Stimulated activated naive CD8-positive, alpha-beta T cell treated with anti-CD3 and anti-CD28 coated beads, Interleukin-15, amount 100 ng/mL, for 72 hours (primary cell): Measurements from ENCODE around the gene SAAL1.
A peak's percentile ranks its signal among the peaks of the same experiment; 100 is the strongest.

Experiments
- ATAC-seq: fragments of 150-1000 bp; cut with Tn5 transposase; 2 replicates; pipeline ENCODE4 v1.10.0; 2021; ENCODE audit warnings: mild to moderate bottlenecking, moderate library complexity
- DNase-seq, 2 donors: peaks; one replicate each; pipeline ENCODE4 v3.0.0; 2021 to 2022
- H3K27ac Mint-ChIP-seq, 2 donors: one replicate each; pipeline ENCODE4 v1.8.0; 2022; ENCODE audit warnings: mild to moderate bottlenecking in 2 of 2, mixed read lengths in 2 of 2, moderate library complexity in 2 of 2
- H3K27me3 Mint-ChIP-seq: one replicate; pipeline ENCODE4 v1.8.0; 2022; ENCODE audit warnings: mixed read lengths
- H3K4me1 Mint-ChIP-seq: one replicate; pipeline ENCODE4 v1.8.0; 2022; ENCODE audit warnings: mild to moderate bottlenecking, mixed read lengths
- H3K4me3 Mint-ChIP-seq, 2 donors: one replicate each; pipeline ENCODE4 v1.8.0; 2022; ENCODE audit warnings: mild to moderate bottlenecking in 2 of 2, mixed read lengths in 2 of 2, moderate library complexity in 1 of 2
- H3K9me3 Mint-ChIP-seq, 2 donors: one replicate each; pipeline ENCODE4 v1.8.0; 2022; ENCODE audit warnings: mixed read lengths in 2 of 2

Gene SAAL1

GRCh38 chr11:18063125-18063524 lies 42.8 kb downstream of the SAAL1 start:
- H3K27ac Mint-ChIP-seq: no peak overlapping the region

GRCh38 chr11:18061351-18061750 lies 44.5 kb downstream of the SAAL1 start:
- Mint-ChIP-seq H3K9me3 (no peaks in the 10 kb centered on the region), H3K27me3 (no peaks in the 10 kb centered on the region), H3K27ac (no peak overlapping the region), H3K4me1 (no peaks in the 10 kb centered on the region), H3K4me3 (no peak overlapping the region)
- ATAC-seq (no peak), DNase-seq (no peak)

More at GRCh38 chr11:18063125-18063524, 42.8 kb downstream of the SAAL1 start:
- DNase-seq (no peak), ATAC-seq (no peak)
- Mint-ChIP-seq H3K9me3 (no peaks in the 10 kb centered on the region), H3K4me1 (no peaks in the 10 kb centered on the region), H3K4me3 (no peak overlapping the region), H3K27me3 (no peaks in the 10 kb centered on the region)

DNA sequence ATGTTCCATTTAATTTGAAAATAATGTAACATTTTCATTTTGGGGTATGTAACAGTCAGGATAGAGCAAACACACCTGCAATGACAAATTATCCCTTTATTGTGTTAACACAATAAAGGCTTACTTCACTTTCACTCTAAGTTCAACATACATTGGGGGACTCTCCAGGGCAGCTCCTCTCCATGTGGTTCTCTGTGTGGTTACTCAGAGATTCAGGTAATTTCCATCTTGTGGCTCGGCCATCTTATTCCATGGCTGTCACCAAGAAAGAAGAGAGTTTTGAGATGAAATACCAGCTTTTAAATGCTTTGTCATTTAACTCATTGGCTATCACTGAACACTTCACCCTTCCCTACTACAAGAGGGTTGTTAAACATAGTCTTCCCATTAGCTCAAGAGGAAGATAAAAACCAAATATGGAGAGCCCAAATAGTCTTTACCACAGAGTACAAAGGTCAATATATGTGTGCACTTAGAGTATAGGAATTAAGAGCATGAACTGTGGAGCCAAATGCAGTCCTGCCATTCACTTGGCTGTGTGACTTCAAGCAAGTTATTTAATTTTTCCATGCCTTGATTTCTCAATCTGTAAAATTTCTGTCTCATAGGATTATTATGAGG lies 49.2 kb downstream of the SAAL1 start:
- no peaks in the 10 kb centered on the region for H3K9me3 Mint-ChIP-seq
- H3K4me3 Mint-ChIP-seq: no peak overlapping the region
- no peaks in the 10 kb centered on the region for H3K4me1 Mint-ChIP-seq
- no peaks in the 10 kb centered on the region for H3K27me3 Mint-ChIP-seq
- ATAC-seq (no peak), DNase-seq (no peak)
- H3K27ac Mint-ChIP-seq: no peak overlapping the region

DNA sequence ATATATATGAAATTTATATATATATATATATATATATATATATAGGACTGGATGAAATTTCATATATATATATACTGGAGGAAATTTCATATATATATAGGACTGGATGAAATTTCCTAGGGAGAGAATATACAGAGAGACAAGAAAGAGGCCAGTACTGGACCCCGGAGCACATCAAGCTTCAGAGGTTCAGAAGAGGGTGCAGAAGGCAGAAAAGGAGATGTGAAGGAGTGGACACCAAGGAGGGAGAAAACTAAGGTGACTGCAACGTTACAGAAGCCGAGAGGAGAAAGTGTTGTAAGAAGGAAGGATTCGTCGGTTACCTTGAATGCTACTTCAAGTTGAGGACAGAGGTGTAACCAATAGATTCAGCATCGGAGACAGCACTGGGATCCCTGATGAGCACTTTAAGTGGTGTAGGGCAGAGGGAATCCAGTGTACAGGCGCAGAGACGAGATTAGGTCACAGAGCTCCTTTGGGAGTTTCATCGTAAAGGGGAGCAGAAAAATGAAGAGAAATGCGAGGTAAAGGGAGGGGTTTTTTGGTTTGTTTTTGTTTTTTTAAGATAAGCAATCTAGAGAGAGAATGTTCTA lies 51.3 kb downstream of the SAAL1 start:
- no peak overlapping the region for H3K4me3 Mint-ChIP-seq
- DNase-seq (no peak), ATAC-seq (no peak)
- no peak overlapping the region for H3K27ac Mint-ChIP-seq
- no peaks in the 10 kb centered on the region for H3K27me3 Mint-ChIP-seq
- no peaks in the 10 kb centered on the region for H3K9me3 Mint-ChIP-seq
- H3K4me1 Mint-ChIP-seq: no peaks in the 10 kb centered on the region

DNA sequence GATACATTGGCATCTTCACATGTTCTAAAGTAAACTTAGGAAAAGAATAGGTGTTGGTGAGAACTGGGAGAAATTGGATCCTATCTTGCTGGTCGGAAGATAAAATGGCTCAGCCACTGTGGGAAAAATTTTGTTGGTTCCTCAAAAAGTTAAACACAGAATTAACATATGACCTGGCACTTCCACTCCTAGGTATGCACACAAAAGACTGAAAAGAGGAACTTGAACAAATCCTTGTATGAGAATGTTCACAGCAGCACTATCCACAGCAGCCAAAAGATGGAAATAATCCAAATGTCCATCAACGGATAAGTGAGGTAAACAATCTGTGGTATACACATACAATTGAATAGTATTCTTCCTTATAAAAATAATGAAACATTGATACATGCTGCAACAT lies 55.0 kb downstream of the SAAL1 start:
- peaks cover 20% of the 10 kb centered on the region for H3K27me3 Mint-ChIP-seq
- H3K9me3 Mint-ChIP-seq: peaks cover 8 to 15% of the 10 kb centered on the region in 2 donors
- H3K4me3 Mint-ChIP-seq: no peak overlapping the region
- DNase-seq (no peak), ATAC-seq (no peak)
- H3K4me1 Mint-ChIP-seq: no peaks in the 10 kb centered on the region
- H3K27ac Mint-ChIP-seq: no peak overlapping the region

GRCh38 chr11:18046116-18046777 lies 59.6 kb downstream of the SAAL1 start, which contains the start of gene TPH1:
Gene TPH1 (minus strand): TSS chr11:18046269. CDS start chr11:18040762, 5,507 bp downstream.
- Mint-ChIP-seq H3K9me3 (peaks cover 8 to 15% of the 10 kb centered on the region in 2 donors), H3K4me1 (no peaks in the 10 kb centered on the region), H3K27ac (no peak within 1 kb of the TSS), H3K4me3 (no peak within 1 kb of the TSS), H3K27me3 (peaks cover 49% of the 10 kb centered on the region)
- peak; percentile 31 for ATAC-seq
- DNase-seq: no peak

- Mint-ChIP-seq H3K4me1 (no peaks in the 10 kb centered on the region), H3K4me3 (no peak overlapping the region)
Observed at GRCh38 chr11:18036456-18036855, 69.4 kb downstream of the SAAL1 start.

More at GRCh38 chr11:18036456-18036855, 69.4 kb downstream of the SAAL1 start:
- H3K27me3 Mint-ChIP-seq: no peaks in the 10 kb centered on the region
- DNase-seq (no peak), ATAC-seq (no peak)
- H3K9me3 Mint-ChIP-seq: no peaks in the 10 kb centered on the region
- peak overlapping the region in 1 of 2 donors; percentile 14 for H3K27ac Mint-ChIP-seq
